GM21447 (cell line): ENCODE results near the gene STX4.
"Not testable (repeated sequence)": the region's sequence is repeated elsewhere in the genome, so short reads cannot be mapped to it uniquely, and the experiment has no call there.

Source experiments
- ATAC-seq: cut with Tn5 transposase; IDR thresholded peaks from one replicate; pipeline ENCODE4 v1.9.1; 2021; ENCODE audit not compliant: unreplicated experiment

STX4 gene

GRCh38 chr16:30998852-30999761 lies 34.3 kb upstream of the STX4 start:
- ATAC-seq, result no peak

GRCh38 chr16:31000671-31001382 lies 32.5 kb upstream of the STX4 start:
- ATAC-seq, result no peak

- ATAC-seq, result no peak
These were observed 31.7 kb upstream of the STX4 start for GRCh38 chr16:31001507-31002249.

- ATAC-seq, result no peak
These were observed 31.1 kb upstream of the STX4 start for GRCh38 chr16:31002250-31002700.

GRCh38 chr16:31002862-31003341 lies 30.5 kb upstream of the STX4 start:
- no peak for ATAC-seq

- ATAC-seq, result no peak
These were observed 29.6 kb upstream of the STX4 start for GRCh38 chr16:31003744-31004143.

GRCh38 chr16:31004658-31005057 lies 28.7 kb upstream of the STX4 start:
- no peak for ATAC-seq

GRCh38 chr16:31005350-31006085 lies 27.8 kb upstream of the STX4 start:
- ATAC-seq, result no peak

GRCh38 chr16:31006086-31006385 lies 27.3 kb upstream of the STX4 start:
- no peak for ATAC-seq

- no peak for ATAC-seq
These were observed 26.8 kb upstream of the STX4 start for GRCh38 chr16:31006589-31006988.

GRCh38 chr16:31007684-31008083 lies 25.7 kb upstream of the STX4 start:
- ATAC-seq, result no peak

GRCh38 chr16:31008149-31008548 lies 25.2 kb upstream of the STX4 start:
- no peak for ATAC-seq

- ATAC-seq, result no peak
These were observed 24.8 kb upstream of the STX4 start for GRCh38 chr16:31008551-31008950.

GRCh38 chr16:31009120-31009519 lies 24.2 kb upstream of the STX4 start:
- ATAC-seq, result no peak

- no peak for ATAC-seq
These were observed 23.3 kb upstream of the STX4 start for GRCh38 chr16:31009894-31010584.

GRCh38 chr16:31010585-31011325 lies 22.6 kb upstream of the STX4 start, which contains the start of gene STX1B:
STX1B (minus strand) TSS chr16:31010638; CDS start chr16:31010396, 242 bp downstream.
- no peak for ATAC-seq

- ATAC-seq, result not testable (repeated sequence)
These were observed 21.5 kb upstream of the STX4 start for GRCh38 chr16:31011815-31012214.

GRCh38 chr16:31013292-31013691 lies 20.1 kb upstream of the STX4 start:
- not testable (repeated sequence) for ATAC-seq

- ATAC-seq, result no peak
These were observed 17.3 kb upstream of the STX4 start for GRCh38 chr16:31016018-31016417.
